Neural cell (in vitro differentiated cells): Measurements from ENCODE around the gene COPS6. TPM values are rescaled to one million over a fixed set of nuclear protein-coding genes. Genes with fewer than 3 reads are reported as not detected.

Experiments used
- H2AFZ ChIP-seq: fragments of 200-600, 300-800 bp; sonication (generic), shearing (Covaris generic); 2 replicates; pipeline ENCODE4 v1.6.0; 2014; ENCODE audit warnings: low read depth, mild to moderate bottlenecking, antibody characterized with exemption, low read length, moderate library complexity
- H3F3A ChIP-seq: fragments of 200-600 bp; shearing (Covaris generic); 2 replicates; pipeline ENCODE4 v1.6.1; 2016; ENCODE audit warnings: mild to moderate bottlenecking, moderate library complexity, mixed read lengths, antibody characterized with exemption, low read length; ENCODE audit not compliant: insufficient read depth, poor library complexity, severe bottlenecking
- H3K27ac ChIP-seq: fragments of 200-600, 300-800 bp; sonication (generic), shearing (Covaris generic); 2 replicates; pipeline ENCODE4 v1.5.1; 2014; ENCODE audit warnings: mild to moderate bottlenecking, low read length, moderate library complexity
- H3K27me3 ChIP-seq: fragments of 300-800, 200-600 bp; sonication (generic), shearing (Covaris generic); 2 replicates; pipeline ENCODE4 v1.6.0; 2014; ENCODE audit warnings: mild to moderate bottlenecking, low read depth, low read length, moderate library complexity; ENCODE audit not compliant: insufficient read depth
- H3K36me3 ChIP-seq: fragments of 300-800, 200-600 bp; sonication (generic), shearing (Covaris generic); 2 replicates; pipeline ENCODE4 v1.5.1; 2014; ENCODE audit warnings: mild to moderate bottlenecking, antibody characterized with exemption, low read length, moderate library complexity; ENCODE audit not compliant: insufficient read depth
- H3K4me2 ChIP-seq: fragments of 300-800, 200-600 bp; sonication (generic), shearing (Covaris generic); 2 replicates; pipeline ENCODE4 v1.6.0; 2014; ENCODE audit warnings: mild to moderate bottlenecking, low read length
- H3K4me3 ChIP-seq: fragments of 300-800, 200-600 bp; sonication (generic), shearing (Covaris generic); 2 replicates; pipeline ENCODE4 v1.5.1; 2014; ENCODE audit warnings: mild to moderate bottlenecking, low read length, moderate library complexity
- H3K79me2 ChIP-seq: fragments of 200-600 bp; shearing (Covaris generic); replicated peaks from 2 replicates; pipeline ENCODE4 v1.6.0; 2014; ENCODE audit warnings: mild to moderate bottlenecking, low read length, moderate library complexity; ENCODE audit not compliant: insufficient read depth
- H3K9ac ChIP-seq: fragments of 300-800, 200-600 bp; sonication (generic), shearing (Covaris generic); 2 replicates; pipeline ENCODE4 v1.6.1; 2016; ENCODE audit warnings: mild to moderate bottlenecking, low read length, mixed read lengths
- H3K9me2 ChIP-seq: fragments of 200-600 bp; shearing (Covaris generic); 2 replicates; pipeline ENCODE4 v1.6.1; 2016; ENCODE audit warnings: mild to moderate bottlenecking, low read length, mixed read lengths; ENCODE audit not compliant: insufficient read depth
- H3K9me3 ChIP-seq: fragments of 200-600, 300-800 bp; sonication (generic), shearing (Covaris generic); 2 replicates; pipeline ENCODE4 v1.6.1; 2016; ENCODE audit warnings: mild to moderate bottlenecking, mixed run types, low read length, moderate library complexity, mixed read lengths
- H4K20me1 ChIP-seq: fragments of 200-600 bp; shearing (Covaris generic); 2 replicates; pipeline ENCODE4 v1.6.1; 2016; ENCODE audit warnings: mild to moderate bottlenecking, mixed run types; ENCODE audit not compliant: insufficient read depth
- CTCF ChIP-seq: fragments of 450-650 bp; IDR thresholded peaks from 2 replicates; pipeline ENCODE4 v1.5.1; 2014; ENCODE audit warnings: antibody characterized with exemption, mild to moderate bottlenecking, moderate library complexity; ENCODE audit not compliant: poor library complexity, severe bottlenecking
- EP300 ChIP-seq: fragments of 450-650 bp; conservative IDR thresholded peaks from 2 replicates; pipeline ENCODE4 v1.6.1; 2014; ENCODE audit warnings: antibody characterized with exemption, mild to moderate bottlenecking, moderate library complexity; ENCODE audit not compliant: poor library complexity, severe bottlenecking
- EZH2 ChIP-seq: fragments of 200-600, 300-800 bp; shearing (Covaris generic), sonication (generic); IDR thresholded peaks from 2 replicates; pipeline ENCODE4 v1.6.1; 2014; ENCODE audit warnings: antibody characterized with exemption, low read length, borderline replicate concordance, mild to moderate bottlenecking; ENCODE audit not compliant: insufficient read depth, poor library complexity, severe bottlenecking
- MXI1 ChIP-seq: fragments of 450-650 bp; conservative IDR thresholded peaks from 2 replicates; pipeline ENCODE4 v1.6.1; 2014; ENCODE audit warnings: antibody characterized with exemption, mild to moderate bottlenecking; ENCODE audit not compliant: poor library complexity, severe bottlenecking
- POLR2AphosphoS5 ChIP-seq: IDR thresholded peaks from 2 replicates; pipeline ENCODE4 v1.6.1; 2012
- RAD21 ChIP-seq: fragments of 450-650 bp; conservative IDR thresholded peaks from 2 replicates; pipeline ENCODE4 v1.6.1; 2014; ENCODE audit warnings: antibody characterized with exemption, mild to moderate bottlenecking, moderate library complexity
- SMC3 ChIP-seq: fragments of 450-650 bp; conservative IDR thresholded peaks from 2 replicates; pipeline ENCODE4 v1.6.1; 2014; ENCODE audit warnings: antibody characterized with exemption, mild to moderate bottlenecking, moderate library complexity; ENCODE audit not compliant: poor library complexity
- TAF1 ChIP-seq: IDR thresholded peaks from 2 replicates; pipeline ENCODE4 v1.6.1; 2012; ENCODE audit warnings: low read depth
- polyA plus RNA-seq: library from polyadenylated mRNA; depleted of rRNA; stranded (reverse); fragments of >200 nt; gene quantifications from 2 replicates; pipeline ENCODE4 v1.2.3, GENCODE V29; 2014
- TF ChIP-seq, protein P1 (sequence below): IDR thresholded peaks from 2 replicates; pipeline ENCODE4 v1.6.1; 2012; ENCODE audit warnings: borderline replicate concordance

The COPS6 gene
- polyA plus RNA-seq, 1 donor from 2014 or later, result 57.1 TPM

DNA sequence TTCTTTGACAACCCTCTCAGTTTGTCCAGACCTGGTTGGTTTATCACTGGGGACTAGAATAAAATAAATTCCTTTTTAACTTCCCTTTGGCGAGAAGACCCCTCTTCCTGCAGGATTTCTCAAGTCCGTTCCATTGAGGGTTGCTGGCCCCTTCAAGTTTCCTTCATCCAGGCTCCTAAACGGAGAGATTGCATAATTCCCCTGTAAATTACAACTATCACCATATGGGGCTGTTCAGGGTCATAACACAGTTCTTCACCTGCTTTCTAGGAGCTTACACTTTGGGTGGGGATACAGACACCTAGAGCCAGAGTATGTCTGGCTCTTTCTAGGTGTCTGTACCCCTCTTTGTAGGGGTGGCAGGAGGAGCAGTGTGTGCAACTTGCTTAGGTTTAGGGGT, 3.3 kb upstream of the COPS6 start:
- H3K4me2 ChIP-seq, result no peak overlapping the region
- no peak overlapping the region for H3K9ac ChIP-seq
- no peaks in the 10 kb centered on the region for H3K9me2 ChIP-seq
- H3F3A ChIP-seq, result no peaks in the 10 kb centered on the region
- H3K36me3 ChIP-seq, result no peaks in the 10 kb centered on the region
- no peaks in the 10 kb centered on the region for H3K9me3 ChIP-seq
- H3K27me3 ChIP-seq, result no peaks in the 10 kb centered on the region
- H3K4me3 ChIP-seq, result no peak overlapping the region
- no peaks in the 10 kb centered on the region for H4K20me1 ChIP-seq
- TF ChIP-seq EP300, result no peak
- no peak for TF ChIP-seq CTCF
- no peak for TF ChIP-seq POLR2AphosphoS5
- TF ChIP-seq, protein P1, sequence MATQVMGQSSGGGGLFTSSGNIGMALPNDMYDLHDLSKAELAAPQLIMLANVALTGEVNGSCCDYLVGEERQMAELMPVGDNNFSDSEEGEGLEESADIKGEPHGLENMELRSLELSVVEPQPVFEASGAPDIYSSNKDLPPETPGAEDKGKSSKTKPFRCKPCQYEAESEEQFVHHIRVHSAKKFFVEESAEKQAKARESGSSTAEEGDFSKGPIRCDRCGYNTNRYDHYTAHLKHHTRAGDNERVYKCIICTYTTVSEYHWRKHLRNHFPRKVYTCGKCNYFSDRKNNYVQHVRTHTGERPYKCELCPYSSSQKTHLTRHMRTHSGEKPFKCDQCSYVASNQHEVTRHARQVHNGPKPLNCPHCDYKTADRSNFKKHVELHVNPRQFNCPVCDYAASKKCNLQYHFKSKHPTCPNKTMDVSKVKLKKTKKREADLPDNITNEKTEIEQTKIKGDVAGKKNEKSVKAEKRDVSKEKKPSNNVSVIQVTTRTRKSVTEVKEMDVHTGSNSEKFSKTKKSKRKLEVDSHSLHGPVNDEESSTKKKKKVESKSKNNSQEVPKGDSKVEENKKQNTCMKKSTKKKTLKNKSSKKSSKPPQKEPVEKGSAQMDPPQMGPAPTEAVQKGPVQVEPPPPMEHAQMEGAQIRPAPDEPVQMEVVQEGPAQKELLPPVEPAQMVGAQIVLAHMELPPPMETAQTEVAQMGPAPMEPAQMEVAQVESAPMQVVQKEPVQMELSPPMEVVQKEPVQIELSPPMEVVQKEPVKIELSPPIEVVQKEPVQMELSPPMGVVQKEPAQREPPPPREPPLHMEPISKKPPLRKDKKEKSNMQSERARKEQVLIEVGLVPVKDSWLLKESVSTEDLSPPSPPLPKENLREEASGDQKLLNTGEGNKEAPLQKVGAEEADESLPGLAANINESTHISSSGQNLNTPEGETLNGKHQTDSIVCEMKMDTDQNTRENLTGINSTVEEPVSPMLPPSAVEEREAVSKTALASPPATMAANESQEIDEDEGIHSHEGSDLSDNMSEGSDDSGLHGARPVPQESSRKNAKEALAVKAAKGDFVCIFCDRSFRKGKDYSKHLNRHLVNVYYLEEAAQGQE, result no peak
- no peak for TF ChIP-seq TAF1
- TF ChIP-seq RAD21, result no peak
- H3K79me2 ChIP-seq, result peaks cover 13% of the 10 kb centered on the region
- no peak overlapping the region for H3K27ac ChIP-seq
- no peak overlapping the region for H2AFZ ChIP-seq

GRCh38 chr7:100087055-100087750, 1.6 kb upstream of the COPS6 start:
- Histone ChIP-seq H3K27ac (no peak overlapping the region), H3F3A (no peaks in the 10 kb centered on the region), H3K27me3 (no peaks in the 10 kb centered on the region), H3K79me2 (peaks cover 4% of the 10 kb centered on the region), H3K9me2 (no peaks in the 10 kb centered on the region), H4K20me1 (no peaks in the 10 kb centered on the region), H3K4me3 (no peak overlapping the region), H3K9me3 (no peaks in the 10 kb centered on the region), H3K4me2 (no peak overlapping the region), H3K36me3 (no peaks in the 10 kb centered on the region), H2AFZ (no peak overlapping the region), H3K9ac (no peak overlapping the region)
- TF ChIP-seq, protein P1, result no peak
- TF ChIP-seq EP300, result no peak
- TF ChIP-seq SMC3, result no peak
- no peak for TF ChIP-seq EZH2
- no peak for TF ChIP-seq CTCF
- TF ChIP-seq MXI1, result no peak
- TF ChIP-seq RAD21, result no peak
- no peak for TF ChIP-seq TAF1
- TF ChIP-seq POLR2AphosphoS5, result no peak
